ENCODE measurements around the gene CENPP.

CENPP gene

DNA sequence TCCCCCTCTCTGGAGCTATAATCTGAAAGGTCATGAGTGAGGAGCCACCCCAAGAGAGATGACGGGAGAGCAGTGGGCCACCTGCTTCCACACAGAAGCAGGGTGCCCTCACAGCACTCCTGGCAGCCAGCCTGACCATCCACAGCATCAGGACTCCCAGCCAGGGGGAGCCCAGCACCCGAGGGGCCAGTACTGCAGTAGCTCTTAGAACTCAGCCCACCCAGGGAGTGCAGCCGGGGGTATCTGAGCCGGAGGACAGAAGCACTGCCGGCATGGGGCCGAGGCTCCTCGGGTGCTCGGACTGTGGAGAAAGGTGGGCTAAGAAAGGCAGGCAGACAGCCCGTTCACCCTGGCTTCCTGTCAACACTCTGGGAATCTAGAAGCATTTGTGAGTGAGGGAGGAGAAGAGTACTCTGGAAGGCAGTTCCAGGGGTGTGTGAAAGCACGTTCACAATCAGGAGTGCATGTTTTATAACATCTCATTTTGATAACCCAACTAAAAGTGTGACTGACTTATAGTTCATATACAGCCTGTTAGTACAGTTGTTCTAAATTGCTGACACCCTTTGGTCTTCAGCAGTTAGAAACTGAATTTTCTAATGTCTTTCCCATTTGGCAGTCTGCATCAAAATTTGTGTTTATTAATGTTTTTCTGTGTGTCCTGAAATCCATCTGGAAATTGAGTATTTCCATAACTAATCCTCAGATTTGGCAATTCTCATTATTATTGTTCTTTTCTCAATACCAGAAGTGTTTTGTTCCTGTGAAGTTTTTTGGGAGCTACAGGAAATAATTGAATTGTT, 182.5 kb downstream of the CENPP start:
- no peak overlapping the region for H3K9ac ChIP-seq (ENCODE audit: insufficient read length)
- TF ChIP-seq POLR2AphosphoS5 (IDR thresholded peaks at IDR 0.05; ENCODE audit: borderline replicate concordance, low read depth, low read length) (no peak), FOXP2 (optimal IDR thresholded peaks at IDR 0.05; ENCODE audit: control extremely low read depth, extremely low read length, insufficient read depth) (no peak), EZH2 (IDR thresholded peaks at IDR 0.05) (no peak)
- no peak overlapping the region for H3K27ac ChIP-seq
- DNase-seq (ENCODE audit: low read depth, low spot score) = no peak
- H3K9me3 ChIP-seq (ENCODE audit: low read depth, low read length) = no peaks in the 10 kb centered on the region
- no peak overlapping the region for H3K4me3 ChIP-seq
- no peaks in the 10 kb centered on the region for H3K36me3 ChIP-seq (ENCODE audit: insufficient read depth, low read length)

DNA sequence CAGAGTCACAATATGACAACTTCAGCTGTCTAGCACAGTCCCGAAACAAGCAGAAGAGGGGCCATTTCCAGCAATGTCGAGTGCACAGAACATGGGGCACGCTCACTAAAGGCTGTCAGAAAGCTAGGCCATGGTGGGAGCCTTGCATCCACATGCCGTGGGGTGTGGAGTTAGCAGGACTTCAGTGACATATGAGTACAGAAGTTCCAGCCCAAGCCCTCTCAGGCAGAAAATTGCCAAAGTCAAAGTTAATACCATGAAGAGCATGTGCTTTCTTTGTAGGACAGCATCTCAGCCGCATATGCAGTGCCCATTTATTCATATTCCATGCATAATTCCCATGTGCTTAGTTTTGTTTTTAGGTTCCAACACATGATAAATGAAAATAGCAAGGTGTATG, 183.3 kb downstream of the CENPP start:
- TF ChIP-seq POLR2AphosphoS5 (IDR thresholded peaks at IDR 0.05; ENCODE audit: borderline replicate concordance, low read depth, low read length) = no peak
- no peak for TF ChIP-seq EZH2 (IDR thresholded peaks at IDR 0.05)
- TF ChIP-seq FOXP2 (optimal IDR thresholded peaks at IDR 0.05; ENCODE audit: control extremely low read depth, extremely low read length, insufficient read depth) = no peak

DNA sequence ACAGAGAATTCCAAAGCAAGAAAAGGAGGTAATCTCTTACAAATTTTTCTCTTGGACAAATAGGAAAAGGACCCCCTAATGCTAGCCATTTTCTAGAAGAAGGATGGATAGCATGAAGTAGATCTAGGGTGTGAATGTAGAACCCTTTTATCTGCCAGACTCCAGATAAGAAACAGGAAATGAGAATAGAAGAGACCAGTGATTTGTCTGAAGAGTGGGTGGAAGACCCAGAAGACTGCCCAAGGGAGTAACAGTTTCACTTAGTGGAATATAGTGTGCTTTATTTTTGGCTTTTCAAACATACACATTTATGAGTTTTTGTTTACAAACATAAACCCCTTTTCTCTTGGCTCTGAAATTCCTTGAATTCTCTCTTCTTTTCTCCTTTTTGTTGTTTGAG, 185.0 kb downstream of the CENPP start:
- H3K27ac ChIP-seq = no peak overlapping the region
- no peaks in the 10 kb centered on the region for H3K9me3 ChIP-seq (ENCODE audit: low read depth, low read length)
- no peak for TF ChIP-seq POLR2AphosphoS5 (IDR thresholded peaks at IDR 0.05; ENCODE audit: borderline replicate concordance, low read depth, low read length)
- no peak overlapping the region for H3K9ac ChIP-seq (ENCODE audit: insufficient read length)
- no peaks in the 10 kb centered on the region for H3K36me3 ChIP-seq (ENCODE audit: insufficient read depth, low read length)
- no peak overlapping the region for H3K4me3 ChIP-seq
- no peak for DNase-seq (ENCODE audit: low read depth, low spot score)

More for the DNA sequence above, 183.3 kb downstream of the CENPP start:
- Histone ChIP-seq H3K4me3 (no peak overlapping the region), H3K36me3 (ENCODE audit: insufficient read depth, low read length) (no peaks in the 10 kb centered on the region), H3K27ac (no peak overlapping the region), H3K9me3 (ENCODE audit: low read depth, low read length) (no peaks in the 10 kb centered on the region), H3K9ac (ENCODE audit: insufficient read length) (no peak overlapping the region)
- DNase-seq (ENCODE audit: low read depth, low spot score) = no peak

DNA sequence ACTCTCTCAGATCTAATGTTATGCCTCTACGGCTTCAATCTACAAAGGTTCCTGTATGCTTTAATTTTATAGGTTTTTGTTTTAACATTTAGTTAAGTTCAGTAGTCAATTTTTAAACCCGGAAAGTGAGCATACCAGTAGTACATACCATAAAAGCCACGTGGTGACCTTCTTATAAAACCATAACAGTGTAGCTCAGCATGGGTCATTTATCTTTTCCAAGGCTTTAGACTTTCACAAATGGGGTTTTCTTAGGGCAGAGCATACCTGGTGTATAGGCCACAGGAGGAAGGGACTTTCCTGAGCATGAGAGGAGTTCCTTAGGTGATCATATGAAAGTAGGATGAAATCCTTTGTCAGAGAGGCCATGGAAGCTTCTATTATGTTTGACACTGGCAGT, 186.9 kb downstream of the CENPP start:
- H3K9me3 ChIP-seq (ENCODE audit: low read depth, low read length) = no peaks in the 10 kb centered on the region
- DNase-seq (ENCODE audit: low read depth, low spot score) = no peak
- no peak overlapping the region for H3K9ac ChIP-seq (ENCODE audit: insufficient read length)
- no peak overlapping the region for H3K27ac ChIP-seq
- no peak for TF ChIP-seq EZH2 (IDR thresholded peaks at IDR 0.05)
- no peak for TF ChIP-seq FOXP2 (optimal IDR thresholded peaks at IDR 0.05; ENCODE audit: control extremely low read depth, extremely low read length, insufficient read depth)
- no peak for TF ChIP-seq POLR2AphosphoS5 (IDR thresholded peaks at IDR 0.05; ENCODE audit: borderline replicate concordance, low read depth, low read length)
- no peaks in the 10 kb centered on the region for H3K36me3 ChIP-seq (ENCODE audit: insufficient read depth, low read length)
- H3K4me3 ChIP-seq = no peak overlapping the region

DNA sequence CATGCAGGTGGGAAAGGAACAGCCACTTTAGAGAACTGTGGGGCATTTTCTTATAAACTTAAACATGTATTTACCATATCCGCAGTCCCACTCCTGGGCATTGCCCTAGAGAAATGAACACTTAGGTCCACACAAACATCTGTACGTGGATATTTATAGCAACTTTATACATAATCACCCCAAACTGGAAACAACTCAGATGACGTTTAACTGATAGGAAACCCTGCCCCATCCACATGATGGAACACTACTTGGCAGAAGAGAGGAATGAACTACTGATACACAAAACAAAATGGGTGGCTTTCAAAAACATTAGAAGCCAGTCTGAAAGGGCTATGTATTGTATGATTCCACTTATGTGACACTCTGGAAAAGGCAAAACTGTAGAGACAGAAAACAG, 187.6 kb downstream of the CENPP start:
- no peaks in the 10 kb centered on the region for H3K9me3 ChIP-seq (ENCODE audit: low read depth, low read length)
- DNase-seq (ENCODE audit: low read depth, low spot score) = no peak
- no peak overlapping the region for H3K4me3 ChIP-seq
- H3K27ac ChIP-seq = no peak overlapping the region
- no peaks in the 10 kb centered on the region for H3K36me3 ChIP-seq (ENCODE audit: insufficient read depth, low read length)
- TF ChIP-seq POLR2AphosphoS5 (IDR thresholded peaks at IDR 0.05; ENCODE audit: borderline replicate concordance, low read depth, low read length) = no peak
- no peak for TF ChIP-seq FOXP2 (optimal IDR thresholded peaks at IDR 0.05; ENCODE audit: control extremely low read depth, extremely low read length, insufficient read depth)
- TF ChIP-seq EZH2 (IDR thresholded peaks at IDR 0.05) = no peak
- no peak overlapping the region for H3K9ac ChIP-seq (ENCODE audit: insufficient read length)

DNA sequence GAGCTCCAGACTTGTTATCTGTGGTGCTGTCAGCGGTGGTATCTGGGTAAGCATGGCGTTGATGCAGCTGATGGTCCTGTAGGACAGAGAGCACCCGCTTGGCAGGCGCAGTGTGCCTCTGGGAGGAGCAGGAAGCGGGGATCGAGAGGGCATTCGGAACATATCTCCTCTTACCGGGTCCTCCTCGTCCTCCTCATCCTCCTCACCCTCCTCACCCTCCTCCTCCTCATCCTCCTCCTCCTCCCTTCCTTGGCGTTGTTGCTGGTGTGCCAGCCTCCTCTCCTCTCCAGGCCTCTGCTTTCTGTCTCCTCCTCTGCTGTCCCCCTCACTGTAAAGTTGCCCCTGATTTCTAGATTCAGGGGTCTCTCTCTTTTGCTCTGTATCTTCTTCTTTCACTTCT, 188.9 kb downstream of the CENPP start:
- no peaks in the 10 kb centered on the region for H3K36me3 ChIP-seq (ENCODE audit: insufficient read depth, low read length)
- no peak overlapping the region for H3K9ac ChIP-seq (ENCODE audit: insufficient read length)
- TF ChIP-seq EZH2 (IDR thresholded peaks at IDR 0.05) = no peak
- no peak for TF ChIP-seq POLR2AphosphoS5 (IDR thresholded peaks at IDR 0.05; ENCODE audit: borderline replicate concordance, low read depth, low read length)
- TF ChIP-seq FOXP2 (optimal IDR thresholded peaks at IDR 0.05; ENCODE audit: control extremely low read depth, extremely low read length, insufficient read depth) = no peak
- H3K9me3 ChIP-seq (ENCODE audit: low read depth, low read length) = no peaks in the 10 kb centered on the region
- H3K4me3 ChIP-seq = no peak overlapping the region
- no peak overlapping the region for H3K27ac ChIP-seq
- no peak for DNase-seq (ENCODE audit: low read depth, low spot score)

DNA sequence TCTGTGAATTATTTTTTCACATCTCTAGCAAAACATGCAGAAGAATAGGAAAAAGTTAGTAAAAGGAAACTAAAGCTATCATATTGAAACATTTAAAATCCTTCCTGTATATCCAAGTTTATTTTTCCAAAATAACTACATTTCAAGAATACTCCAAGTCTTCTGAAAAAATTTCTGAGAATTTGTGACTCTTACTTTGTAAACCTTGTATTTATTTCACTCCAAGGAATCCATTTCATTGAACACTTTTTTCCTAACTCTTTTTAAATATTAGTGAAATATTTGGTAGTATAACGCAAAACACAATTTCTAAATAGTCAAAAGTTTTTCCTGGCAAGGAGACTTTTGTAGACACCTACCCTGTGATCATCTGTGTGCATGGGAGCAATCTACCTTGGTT, 190.8 kb downstream of the CENPP start:
- H3K4me3 ChIP-seq = no peak overlapping the region
- H3K9me3 ChIP-seq (ENCODE audit: low read depth, low read length) = no peaks in the 10 kb centered on the region
- no peaks in the 10 kb centered on the region for H3K36me3 ChIP-seq (ENCODE audit: insufficient read depth, low read length)
- DNase-seq (ENCODE audit: low read depth, low spot score) = no peak
- no peak overlapping the region for H3K27ac ChIP-seq
- TF ChIP-seq POLR2AphosphoS5 (IDR thresholded peaks at IDR 0.05; ENCODE audit: borderline replicate concordance, low read depth, low read length) (no peak), EZH2 (IDR thresholded peaks at IDR 0.05) (no peak), FOXP2 (optimal IDR thresholded peaks at IDR 0.05; ENCODE audit: control extremely low read depth, extremely low read length, insufficient read depth) (no peak)
- no peak overlapping the region for H3K9ac ChIP-seq (ENCODE audit: insufficient read length)

DNA sequence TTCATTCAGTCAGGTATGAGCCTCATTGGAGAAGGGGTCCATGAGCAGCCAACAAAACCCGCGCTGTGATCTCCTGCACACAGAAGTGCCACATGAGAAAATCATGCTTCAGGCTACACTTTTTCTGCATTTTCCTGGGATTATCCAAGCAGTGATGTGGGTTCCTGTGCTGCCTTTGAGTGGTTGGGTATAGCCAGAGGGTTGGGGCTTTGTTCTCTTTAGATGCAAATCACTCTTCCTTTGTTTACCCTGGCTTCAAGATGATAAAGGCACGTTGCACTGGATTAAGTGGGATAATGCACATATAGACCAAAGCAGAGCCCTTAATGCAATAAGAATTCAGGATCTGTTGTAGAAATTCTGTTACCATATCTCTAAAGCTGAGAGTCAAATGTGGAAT, 191.3 kb downstream of the CENPP start:
- Histone ChIP-seq H3K9ac (ENCODE audit: insufficient read length) (no peak overlapping the region), H3K4me3 (no peak overlapping the region), H3K36me3 (ENCODE audit: insufficient read depth, low read length) (no peaks in the 10 kb centered on the region), H3K27ac (no peak overlapping the region), H3K9me3 (ENCODE audit: low read depth, low read length) (no peaks in the 10 kb centered on the region)
- no peak for TF ChIP-seq EZH2 (IDR thresholded peaks at IDR 0.05)
- TF ChIP-seq FOXP2 (optimal IDR thresholded peaks at IDR 0.05; ENCODE audit: control extremely low read depth, extremely low read length, insufficient read depth) = no peak
- TF ChIP-seq POLR2AphosphoS5 (IDR thresholded peaks at IDR 0.05; ENCODE audit: borderline replicate concordance, low read depth, low read length) = no peak
- DNase-seq (ENCODE audit: low read depth, low spot score) = no peak

DNA sequence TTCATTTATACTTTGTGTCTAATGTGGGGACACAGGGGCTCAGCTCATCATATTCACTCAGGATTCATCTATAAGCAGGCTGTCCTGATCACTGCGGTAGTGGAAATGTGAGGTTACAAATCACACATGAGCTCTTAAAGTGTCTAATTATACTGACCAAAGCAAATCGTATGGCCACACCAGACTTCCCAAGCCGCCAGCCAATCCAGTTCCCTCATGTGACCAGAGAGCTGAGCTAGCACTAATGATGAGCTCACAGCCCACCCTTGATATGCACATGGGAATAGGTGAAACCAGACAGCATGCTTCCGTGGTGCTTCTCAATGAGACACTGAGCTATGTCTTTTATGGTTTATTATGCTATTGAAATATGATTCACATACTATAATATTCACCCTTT, 192.4 kb downstream of the CENPP start:
- Histone ChIP-seq H3K9ac (ENCODE audit: insufficient read length) (no peak overlapping the region), H3K27ac (no peak overlapping the region), H3K4me3 (no peak overlapping the region), H3K36me3 (ENCODE audit: insufficient read depth, low read length) (no peaks in the 10 kb centered on the region), H3K9me3 (ENCODE audit: low read depth, low read length) (no peaks in the 10 kb centered on the region)
- no peak for DNase-seq (ENCODE audit: low read depth, low spot score)
- TF ChIP-seq EZH2 (IDR thresholded peaks at IDR 0.05) (no peak), FOXP2 (optimal IDR thresholded peaks at IDR 0.05; ENCODE audit: control extremely low read depth, extremely low read length, insufficient read depth) (no peak), POLR2AphosphoS5 (IDR thresholded peaks at IDR 0.05; ENCODE audit: borderline replicate concordance, low read depth, low read length) (no peak)

Data from SK-N-MC (cell line).